Gastroesophageal sphincter (tissue), 4 donors: ENCODE measurements around the gene WDR44. TPM values are rescaled to one million over a fixed set of nuclear protein-coding genes. Genes with fewer than 3 reads are reported as not detected.
A peak's percentile ranks its signal among the peaks of the same experiment; 100 is the strongest.
"Not testable (repeated sequence)": the region's sequence is repeated elsewhere in the genome, so short reads cannot be mapped to it uniquely, and the experiment has no call there.

Experiments
- ATAC-seq: fragments of 150-250 bp; one replicate; pipeline ENCODE4 v1.9.1; 2016; ENCODE audit warnings: mild to moderate bottlenecking, moderate library complexity
- H3K27ac ChIP-seq, 4 donors: fragments of 200-600 bp; sonication (generic) in 3 of 4; 1 replicate in 3 of 4; 2 replicates in 1 of 4; pipeline ENCODE4 v1.5.1; 2016 to 2019
- H3K27me3 ChIP-seq: fragments of 200-600 bp; sonication (generic); one replicate; pipeline ENCODE4 v1.5.1; 2019
- H3K36me3 ChIP-seq, 2 donors: fragments of 200-600 bp; sonication (generic); one replicate each; pipeline ENCODE4 v1.5.1; 2019; ENCODE audit warnings: control low read depth in 1 of 2
- H3K4me1 ChIP-seq, 3 donors: fragments of 200-600 bp; sonication (generic); 1 replicate in 2 of 3; 2 replicates in 1 of 3; pipeline ENCODE4 v1.5.1; 2016 to 2019; ENCODE audit warnings: control low read depth in 2 of 3
- H3K4me3 ChIP-seq, 2 donors: fragments of 200-600 bp; sonication (generic); one replicate each; pipeline ENCODE4 v1.5.1; 2019; ENCODE audit warnings: mild to moderate bottlenecking in 1 of 2, moderate library complexity in 1 of 2
- H3K9me3 ChIP-seq, 3 donors: fragments of 200-600 bp; sonication (generic); one replicate each; pipeline ENCODE4 v1.5.1; 2017 to 2019; ENCODE audit warnings: control low read depth in 2 of 3
- CTCF ChIP-seq, 4 experiments: fragments of 200-600 bp in 2 of 4; fragments of 450-650 bp in 2 of 4; sonication (generic) in 1 of 4; IDR thresholded peaks; one replicate each; pipeline ENCODE4 v1.5.1; 2017 to 2019; ENCODE audit warnings: antibody characterized with exemption in 4 of 4, mild to moderate bottlenecking in 2 of 4, moderate library complexity in 2 of 4
- EP300 ChIP-seq: sonication (generic); formaldehyde crosslinking; IDR thresholded peaks from one replicate; pipeline ENCODE4 v1.6.1; 2017; ENCODE audit warnings: antibody characterized with exemption, mild to moderate bottlenecking
- POLR2A ChIP-seq, 2 donors: fragments of 450-650 bp; IDR thresholded peaks; one replicate each; pipeline ENCODE4 v1.6.1; 2017; ENCODE audit warnings: antibody characterized with exemption in 2 of 2, mild to moderate bottlenecking in 2 of 2, moderate library complexity in 1 of 2
- POLR2AphosphoS5 ChIP-seq: sonication (generic); formaldehyde crosslinking; IDR thresholded peaks from one replicate; pipeline ENCODE4 v1.6.1; 2017; ENCODE audit warnings: antibody characterized with exemption
- WGBS, 2 donors: methylation state at CpG; one replicate each; pipeline ENCODE4 v1.1.5; 2018; ENCODE audit warnings: low coverage in 1 of 2; 5-methylcytosine and 5-hydroxymethylcytosine counted together
- total RNA-seq, 4 donors: library from RNA; depleted of rRNA; stranded (reverse); fragments of >200 nt; gene quantifications; one replicate each; pipeline ENCODE4 v1.1.0, GENCODE V29; 2016

WDR44 gene
- 10 to 100 TPM; 26.4 to 35.3 (median 33.3) TPM for total RNA-seq

- H3K27me3 ChIP-seq: no peaks in the 10 kb centered on the region
- peak; percentile 98 for ATAC-seq
Measured at GRCh38 chrX:118345464-118346257, at the start of gene WDR44. WDR44 (plus strand) TSS chrX:118346106; CDS start chrX:118346504, 398 bp downstream.

GRCh38 chrX:118305827-118306226, 40.1 kb upstream of the WDR44 start:
- not testable (repeated sequence) for ATAC-seq, H3K4me3 ChIP-seq, H3K27me3 ChIP-seq, H3K36me3 ChIP-seq, H3K27ac ChIP-seq, H3K4me1 ChIP-seq
- WGBS, 2 donors: no CpG with 5 or more reads among the region's 2 CpGs
- H3K9me3 ChIP-seq: peaks cover 0 to 13% (median 0%) of the 10 kb centered on the region in 3 donors

More at GRCh38 chrX:118345464-118346257, at the start of gene WDR44:
- TF ChIP-seq POLR2A (IDR thresholded peaks at IDR 0.05) (peak; percentile 44 to 67), POLR2AphosphoS5 (peak; percentile 82), EP300 (no peak), CTCF (IDR thresholded peaks at IDR 0.05) (no peak)
- H3K9me3 ChIP-seq: no peaks in the 10 kb centered on the region
- peaks cover 0 to 37% (median 0%) of the 10 kb centered on the region in 3 donors for H3K4me1 ChIP-seq
- peak within 1 kb of the TSS; percentile 87 to 96 (median 93) for H3K27ac ChIP-seq
- 0 to 36% methylated on average over 2 to 22 of the region's 60 CpGs for WGBS, 2 donors
- H3K4me3 ChIP-seq: peak within 1 kb of the TSS; percentile 72 to 98
- no peaks in the 10 kb centered on the region for H3K36me3 ChIP-seq

- H3K4me1 ChIP-seq: no peaks in the 10 kb centered on the region
Measured at GRCh38 chrX:118315529-118315928, 30.4 kb upstream of the WDR44 start.

GRCh38 chrX:118324588-118324987, 21.3 kb upstream of the WDR44 start:
- TF ChIP-seq POLR2A (IDR thresholded peaks at IDR 0.05) (no peak), EP300 (no peak), POLR2AphosphoS5 (no peak), CTCF (IDR thresholded peaks at IDR 0.05) (no peak)
- Histone ChIP-seq H3K9me3 (no peaks in the 10 kb centered on the region), H3K36me3 (no peaks in the 10 kb centered on the region), H3K27me3 (no peaks in the 10 kb centered on the region), H3K27ac (no peak overlapping the region), H3K4me1 (no peaks in the 10 kb centered on the region), H3K4me3 (no peak overlapping the region)
- 85 to 100% methylated on average over 3 to 4 of the region's 4 CpGs for WGBS, 2 donors
- ATAC-seq: no peak

More at GRCh38 chrX:118315529-118315928, 30.4 kb upstream of the WDR44 start:
- TF ChIP-seq CTCF (IDR thresholded peaks at IDR 0.05): no peak
- no peak for TF ChIP-seq EP300
- no peak for TF ChIP-seq POLR2AphosphoS5
- TF ChIP-seq POLR2A (IDR thresholded peaks at IDR 0.05): no peak
- Histone ChIP-seq H3K9me3 (no peaks in the 10 kb centered on the region), H3K27ac (no peak overlapping the region), H3K27me3 (no peaks in the 10 kb centered on the region), H3K4me3 (no peak overlapping the region), H3K36me3 (no peaks in the 10 kb centered on the region)
- ATAC-seq: no peak
- 64 to 69% methylated on average over 2 of the region's 2 CpGs for WGBS, 2 donors

GRCh38 chrX:118325453-118325852, 20.5 kb upstream of the WDR44 start:
- H3K27ac ChIP-seq: no peak overlapping the region
- no peaks in the 10 kb centered on the region for H3K9me3 ChIP-seq
- H3K27me3 ChIP-seq: no peaks in the 10 kb centered on the region
- no peak overlapping the region for H3K4me3 ChIP-seq
- TF ChIP-seq POLR2AphosphoS5 (no peak), EP300 (no peak), CTCF (IDR thresholded peaks at IDR 0.05) (no peak), POLR2A (IDR thresholded peaks at IDR 0.05) (no peak)
- WGBS, 2 donors: 40 to 44% methylated on average over 2 of the region's 2 CpGs
- no peaks in the 10 kb centered on the region for H3K36me3 ChIP-seq
- H3K4me1 ChIP-seq: no peaks in the 10 kb centered on the region
- ATAC-seq: no peak
